Esophagus muscularis mucosa (tissue), 4 donors: ENCODE measurements around the gene XRN2.

Experiments used
- CTCF ChIP-seq, 3 experiments: fragments of 200-600 bp in 2 of 3; fragments of 450-650 bp in 1 of 3; sonication (generic) in 2 of 3; IDR thresholded peaks; one replicate each; pipeline ENCODE4 v1.5.1; 2017 to 2019; ENCODE audit warnings: antibody characterized with exemption in 3 of 3, mild to moderate bottlenecking in 2 of 3, moderate library complexity in 1 of 3
- EP300 ChIP-seq: sonication (generic); formaldehyde crosslinking; IDR thresholded peaks from one replicate; pipeline ENCODE4 v1.6.1; 2017; ENCODE audit warnings: antibody characterized with exemption
- POLR2A ChIP-seq: fragments of 450-650 bp; IDR thresholded peaks from one replicate; pipeline ENCODE4 v1.6.1; 2017; ENCODE audit warnings: antibody characterized with exemption, moderate library complexity, mild to moderate bottlenecking, low read depth
- POLR2AphosphoS5 ChIP-seq, 2 donors: sonication (generic); formaldehyde crosslinking; IDR thresholded peaks; one replicate each; pipeline ENCODE4 v1.6.1; 2017; ENCODE audit warnings: antibody characterized with exemption in 2 of 2

- no peak for TF ChIP-seq CTCF (IDR thresholded peaks at IDR 0.05)
- TF ChIP-seq POLR2A = no peak
- no peak for TF ChIP-seq POLR2AphosphoS5 (IDR thresholded peaks at IDR 0.05)
- TF ChIP-seq EP300 = no peak
Measured at GRCh38 chr20:21272279-21272678, 30.9 kb upstream of the XRN2 start.
